Sigmoid colon (tissue), 4 donors: ENCODE data around the gene SPATA20.

Source experiments
- CTCF ChIP-seq, 4 experiments: fragments of 450-650 bp in 3 of 4; fragments of 200-600 bp in 1 of 4; IDR thresholded peaks; one replicate each; pipeline ENCODE4 v1.5.1; 2016 to 2019; ENCODE audit warnings: antibody characterized with exemption in 4 of 4, mild to moderate bottlenecking in 3 of 4, moderate library complexity in 2 of 4
- EP300 ChIP-seq, 4 donors: sonication (generic); formaldehyde crosslinking; IDR thresholded peaks; one replicate each; pipeline ENCODE4 v1.6.1; 2017; ENCODE audit warnings: antibody characterized with exemption in 4 of 4
- POLR2A ChIP-seq, 2 donors: fragments of 450-650 bp; IDR thresholded peaks; one replicate each; pipeline ENCODE4 v1.6.1; 2016; ENCODE audit warnings: antibody characterized with exemption in 2 of 2, mild to moderate bottlenecking in 2 of 2, moderate library complexity in 2 of 2
- POLR2AphosphoS5 ChIP-seq, 4 donors: sonication (generic); formaldehyde crosslinking; IDR thresholded peaks; one replicate each; pipeline ENCODE4 v1.6.1; 2017; ENCODE audit warnings: antibody characterized with exemption in 4 of 4

DNA sequence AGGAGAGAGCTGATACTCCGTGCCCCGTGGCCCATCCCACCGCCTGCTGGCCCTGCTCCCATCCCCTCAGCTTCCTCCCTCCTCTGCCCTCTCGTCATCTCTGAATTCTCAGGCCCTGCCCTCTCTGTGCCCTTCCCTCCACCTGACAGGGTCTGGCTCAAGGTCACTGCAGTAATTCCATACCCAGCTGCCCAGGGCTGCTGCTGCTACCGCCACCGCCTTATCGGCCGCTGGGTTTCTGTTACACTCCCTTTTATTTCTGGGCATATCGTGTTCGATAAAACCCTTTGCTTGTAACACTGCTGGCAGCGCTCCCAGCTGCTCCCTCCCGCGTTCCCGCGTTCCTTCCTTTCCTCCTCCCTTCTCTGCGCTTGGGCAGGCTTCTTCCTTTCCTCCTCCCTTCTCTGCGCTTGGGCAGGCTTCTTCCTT lies 13.2 kb upstream of the SPATA20 start:
- TF ChIP-seq CTCF (IDR thresholded peaks at IDR 0.05) (no peak), POLR2A (IDR thresholded peaks at IDR 0.05) (peak in 1 of 2 donors; percentile 30), POLR2AphosphoS5 (IDR thresholded peaks at IDR 0.05) (no peak), EP300 (IDR thresholded peaks at IDR 0.05) (no peak)
